HG03442 (cell line): ENCODE data around the gene PGP.

Source experiments
- ATAC-seq: cut with Tn5 transposase; IDR thresholded peaks from one replicate; pipeline ENCODE4 v1.9.1; 2021; ENCODE audit warnings: mild to moderate bottlenecking, moderate library complexity; ENCODE audit not compliant: unreplicated experiment

Gene PGP

DNA sequence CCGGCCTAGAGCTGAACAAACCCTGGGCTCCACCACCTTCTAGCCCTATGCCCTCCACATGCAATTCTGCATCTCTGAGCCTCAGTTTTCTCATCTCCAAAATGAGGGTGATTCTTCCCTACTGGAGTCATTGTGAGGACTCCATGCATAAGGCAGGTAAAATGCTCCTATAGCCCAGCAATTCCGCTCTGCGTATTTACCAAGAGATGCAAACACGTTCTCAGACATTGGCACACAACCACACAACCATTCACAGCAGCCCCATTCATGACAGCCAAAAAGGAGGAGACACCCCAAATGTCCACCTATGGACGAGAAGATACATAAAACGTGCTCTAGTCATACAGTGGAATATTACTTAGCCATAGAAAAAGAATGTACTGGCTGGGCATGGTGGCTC is 14.3 kb downstream of the PGP start:
- no peak for ATAC-seq

DNA sequence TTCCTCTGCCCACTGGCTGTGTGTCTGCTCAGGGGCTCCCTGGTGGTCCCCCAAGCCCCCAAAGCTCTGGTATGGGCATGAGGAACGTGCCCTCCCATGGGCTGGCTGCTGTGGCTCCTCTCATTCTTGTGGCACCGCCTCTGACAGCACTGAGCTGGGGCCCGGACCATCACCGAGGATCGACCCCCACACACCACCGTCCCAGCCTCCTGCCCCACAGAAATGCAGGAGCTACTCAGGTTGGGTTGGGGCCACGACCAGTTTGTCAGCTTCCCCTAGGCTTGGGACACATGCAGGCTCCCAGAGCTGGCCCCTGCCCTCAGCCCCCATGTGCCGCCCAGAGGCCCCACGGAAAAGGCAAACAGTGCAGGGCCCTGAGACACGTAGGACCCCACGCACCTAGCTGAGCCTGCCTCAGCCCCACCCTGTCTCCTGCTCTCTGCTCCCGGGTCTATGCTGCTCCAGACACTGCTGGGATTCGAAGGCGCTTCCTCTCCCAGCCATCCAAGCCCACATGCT is 15.0 kb downstream of the PGP start:
- no peak for ATAC-seq

DNA sequence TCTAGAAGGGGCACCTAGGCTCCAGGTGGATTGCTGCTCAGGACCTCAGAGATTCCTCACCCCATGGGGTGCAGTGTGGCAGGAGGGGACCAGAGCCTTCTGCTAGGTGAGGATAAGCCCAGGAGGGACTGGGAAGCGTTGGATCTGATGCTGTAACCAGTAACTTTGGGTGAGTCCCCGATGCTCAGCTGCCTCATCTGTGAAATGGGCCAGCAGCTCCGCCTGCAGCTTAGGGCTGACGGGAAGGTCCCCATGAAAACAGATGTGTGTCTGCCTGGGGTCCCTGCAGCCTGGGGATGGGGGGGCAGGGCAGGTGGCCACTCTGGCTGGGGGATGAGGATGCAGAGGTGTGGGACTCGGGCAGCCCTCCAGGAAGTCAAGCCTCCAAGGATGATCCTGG is 15.5 kb downstream of the PGP start:
- ATAC-seq: no peak

DNA sequence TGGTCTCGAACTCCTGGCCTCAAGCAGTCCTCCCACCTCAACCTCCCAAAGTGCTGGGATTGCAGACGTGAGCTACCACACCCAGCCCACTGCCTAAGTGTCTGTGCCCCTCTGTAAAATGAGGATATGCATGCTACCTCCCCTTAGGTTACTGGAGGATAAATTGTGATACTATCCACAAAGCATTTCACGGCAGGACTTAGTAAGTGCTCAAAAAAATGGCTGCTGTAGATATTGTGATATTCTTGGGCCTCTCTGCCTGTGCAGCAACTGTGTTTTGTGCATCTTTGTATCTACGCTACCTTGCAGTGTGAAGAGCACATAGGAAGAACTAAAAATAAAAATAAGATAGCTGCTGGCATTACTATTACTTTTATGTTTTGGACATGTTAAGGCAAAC is 16.4 kb downstream of the PGP start:
- ATAC-seq: no peak

DNA sequence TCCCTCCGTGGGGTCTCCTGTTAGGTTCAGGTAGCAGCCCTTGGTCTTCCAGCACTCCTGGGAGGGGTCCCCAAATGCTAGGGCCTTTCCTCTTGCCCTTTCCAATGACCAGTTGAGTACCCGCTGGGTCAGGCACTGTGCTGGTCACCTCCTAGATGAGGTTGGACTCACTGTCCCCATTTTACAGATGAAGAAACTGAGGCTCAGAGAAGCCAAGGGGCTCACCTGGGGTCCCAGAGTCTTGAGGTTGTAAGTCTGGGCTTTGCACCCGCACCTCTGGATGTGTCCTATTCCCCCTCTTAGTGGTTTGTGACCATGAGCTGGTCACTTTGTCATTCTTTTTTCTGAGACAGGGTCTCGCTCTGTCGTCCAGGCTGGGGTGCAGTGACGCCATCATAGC is 16.9 kb downstream of the PGP start:
- no peak for ATAC-seq

DNA sequence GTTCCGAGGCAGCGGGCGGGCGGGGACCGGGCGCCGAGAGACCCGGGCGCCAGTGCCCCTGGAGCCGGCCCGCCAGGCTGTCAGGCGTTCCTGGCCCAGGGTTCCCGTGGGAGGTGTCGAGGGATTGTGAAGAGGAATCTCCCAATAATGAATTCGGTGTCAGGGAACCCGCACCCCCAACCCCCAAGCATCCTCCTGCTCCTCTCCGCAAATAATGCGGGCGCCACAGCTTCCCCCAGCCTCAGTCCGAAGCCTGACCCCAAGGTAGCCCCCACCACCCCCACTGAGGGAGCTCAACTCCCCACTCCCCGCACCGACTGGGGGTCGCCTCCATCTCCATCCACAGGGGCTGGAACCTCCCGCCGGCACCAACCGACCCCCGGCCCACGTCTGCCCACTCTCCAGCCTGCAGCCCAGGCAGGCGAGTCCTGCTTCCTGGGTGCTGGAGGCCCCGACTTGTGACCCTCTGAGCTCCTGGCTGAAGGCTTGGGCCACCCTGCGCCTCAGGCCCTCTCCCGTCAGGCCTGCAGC is 17.6 kb downstream of the PGP start:
- ATAC-seq: no peak

DNA sequence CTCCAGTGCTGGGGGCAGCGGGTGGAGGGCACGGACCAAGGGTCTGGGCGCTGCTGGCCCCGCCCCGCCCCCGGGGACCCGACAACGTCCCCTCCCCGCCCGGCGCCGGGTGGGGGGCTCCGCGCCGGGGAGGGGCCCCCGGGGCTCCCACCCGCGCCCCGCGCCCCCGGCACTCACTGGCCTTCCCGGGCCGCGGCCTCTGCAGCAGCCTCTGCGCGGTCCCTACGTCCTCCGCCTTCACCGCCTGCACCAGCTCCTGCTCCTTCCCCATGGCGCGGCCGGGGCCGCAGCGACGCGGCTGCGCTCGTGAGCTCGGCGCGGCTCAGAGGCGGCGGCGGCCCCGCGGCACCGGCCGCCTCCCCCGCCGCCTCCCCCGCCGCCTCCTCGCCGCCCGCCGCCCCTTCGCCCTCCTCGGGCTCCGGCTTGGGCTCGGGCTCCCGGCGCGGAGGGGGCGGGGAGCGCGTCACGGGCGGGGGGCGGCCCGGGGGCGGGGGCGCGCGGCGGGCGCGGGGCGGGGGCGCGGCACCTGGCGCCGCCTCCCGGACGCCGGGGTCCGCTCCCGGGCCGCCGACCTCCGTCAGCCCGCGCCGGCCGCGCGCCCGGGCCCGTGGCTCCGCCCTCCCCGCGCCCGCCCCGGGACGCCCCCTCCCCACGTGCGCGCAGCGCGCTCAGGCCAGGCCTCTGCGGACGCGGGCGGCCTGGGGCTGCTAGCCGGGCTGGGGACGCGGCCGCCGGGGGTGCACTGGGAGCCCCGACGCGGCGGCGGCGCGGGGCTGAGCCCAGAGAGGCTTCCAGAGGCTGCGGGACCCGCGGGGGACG is 18.3 kb downstream of the PGP start, which contains the start of gene CASKIN1:
TSS of gene CASKIN1 (minus strand) at position 444 of the 819 bp plus-strand sequence. CDS start at position 271, 173 bp downstream.
- ATAC-seq: no peak

DNA sequence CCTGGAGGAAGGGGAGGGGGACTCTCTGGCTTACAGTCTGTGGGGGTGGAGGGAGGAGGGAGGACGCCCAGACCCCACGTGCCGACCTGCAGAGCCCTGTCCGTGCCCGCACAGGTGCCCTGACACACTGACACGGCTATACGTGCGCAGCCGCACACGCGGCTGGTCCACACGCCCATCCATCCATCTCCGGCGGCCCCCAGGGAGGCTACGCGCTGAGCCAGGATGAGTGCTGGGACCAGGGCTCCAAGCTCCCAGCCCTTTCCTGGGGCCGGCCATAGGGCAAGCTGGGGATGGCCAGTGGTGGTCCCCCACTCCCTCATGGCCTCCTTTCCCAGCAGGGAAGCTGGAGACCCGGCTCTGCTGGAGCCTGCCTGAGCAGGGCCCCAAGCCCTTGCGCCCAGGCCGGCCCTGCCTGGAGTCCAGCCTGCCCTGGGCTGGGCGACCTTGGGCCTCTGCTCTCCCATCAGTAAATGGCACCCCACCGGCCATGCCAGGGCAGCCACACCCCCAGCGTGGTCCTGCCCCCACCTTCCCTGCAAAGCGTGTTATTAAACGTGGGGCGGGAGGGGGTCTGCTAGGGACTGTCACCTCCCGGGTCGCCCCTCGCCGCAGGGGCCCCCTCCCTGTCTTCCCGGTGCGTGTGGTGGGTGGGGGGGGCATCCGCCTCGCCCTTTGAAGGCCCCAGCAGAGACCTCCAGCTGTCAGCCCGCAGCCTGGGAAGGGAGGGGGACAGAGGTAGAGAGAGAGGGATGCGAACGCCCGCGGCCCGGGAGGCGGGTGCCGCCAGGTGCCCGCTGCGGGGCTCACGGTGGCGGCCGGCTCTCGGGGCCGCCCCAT is 19.1 kb downstream of the PGP start:
- ATAC-seq: no peak

DNA sequence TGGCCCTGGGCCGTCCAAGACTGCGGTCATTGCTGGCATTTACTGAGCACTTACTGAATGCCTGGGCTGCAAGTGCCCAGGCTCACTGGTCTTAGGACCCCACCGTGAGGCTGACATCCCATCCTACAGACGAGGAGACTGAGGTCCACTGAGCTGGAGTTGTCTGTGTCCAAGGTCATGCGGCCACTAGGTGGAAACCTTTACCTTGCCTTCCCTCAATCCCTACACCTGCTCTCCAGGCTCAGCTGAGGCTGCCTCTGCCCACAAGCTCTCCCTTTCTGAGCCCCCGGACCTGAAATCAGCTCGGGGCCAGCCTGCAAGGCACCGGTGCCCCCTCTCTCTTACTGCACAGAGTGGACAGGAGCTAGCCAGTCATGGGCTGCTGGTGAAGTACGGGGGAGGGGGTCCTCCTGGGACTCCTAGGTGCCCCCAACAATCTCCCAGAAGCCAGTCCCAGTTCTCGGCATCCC is 19.8 kb downstream of the PGP start:
- no peak for ATAC-seq

DNA sequence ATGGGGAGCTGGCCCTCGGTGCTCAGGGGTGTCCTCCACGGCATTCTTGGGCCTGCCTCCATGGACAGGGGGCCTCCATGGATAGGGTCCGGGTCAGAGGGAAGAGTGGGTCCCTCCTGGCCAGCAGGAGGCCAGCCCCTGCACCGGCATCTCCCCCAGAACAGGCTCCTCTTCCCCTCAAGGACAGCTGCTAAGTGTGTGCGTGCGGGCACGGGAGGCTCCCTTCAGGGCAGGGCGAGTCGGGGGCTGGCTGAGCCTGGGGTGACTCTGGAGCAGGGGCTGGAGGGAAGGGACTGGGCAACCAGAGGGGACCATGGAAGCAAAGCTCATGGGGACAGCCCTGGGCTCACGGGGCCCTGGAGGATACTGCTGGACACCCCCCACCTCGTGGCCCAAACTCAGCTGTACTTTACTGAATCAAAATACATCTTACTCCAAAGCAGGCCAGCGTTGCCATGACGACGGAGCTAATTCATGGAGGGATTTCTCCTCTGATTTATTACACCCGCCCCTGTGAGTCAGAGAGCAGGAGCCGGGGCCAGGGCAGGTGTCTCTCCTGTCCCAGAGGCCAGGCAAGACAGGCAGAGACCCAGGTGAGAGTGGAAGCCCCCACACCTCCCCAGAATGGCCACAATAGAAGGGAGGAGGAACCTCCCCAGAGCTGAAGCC is 20.3 kb downstream of the PGP start:
- ATAC-seq: no peak

DNA sequence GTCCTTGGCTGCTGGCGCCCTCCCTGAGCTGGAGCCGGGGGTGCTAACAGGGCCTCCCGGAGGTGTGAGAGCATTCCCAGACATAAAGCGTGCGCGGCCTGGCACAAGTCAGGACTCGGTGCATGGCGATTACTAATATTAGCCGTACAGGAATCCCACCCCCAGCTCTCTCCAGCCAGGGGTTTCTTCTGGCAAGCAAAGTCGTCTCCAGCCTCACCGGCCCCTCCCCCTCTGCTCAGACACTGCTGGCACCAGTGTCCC is 23.3 kb downstream of the PGP start:
- ATAC-seq: no peak

DNA sequence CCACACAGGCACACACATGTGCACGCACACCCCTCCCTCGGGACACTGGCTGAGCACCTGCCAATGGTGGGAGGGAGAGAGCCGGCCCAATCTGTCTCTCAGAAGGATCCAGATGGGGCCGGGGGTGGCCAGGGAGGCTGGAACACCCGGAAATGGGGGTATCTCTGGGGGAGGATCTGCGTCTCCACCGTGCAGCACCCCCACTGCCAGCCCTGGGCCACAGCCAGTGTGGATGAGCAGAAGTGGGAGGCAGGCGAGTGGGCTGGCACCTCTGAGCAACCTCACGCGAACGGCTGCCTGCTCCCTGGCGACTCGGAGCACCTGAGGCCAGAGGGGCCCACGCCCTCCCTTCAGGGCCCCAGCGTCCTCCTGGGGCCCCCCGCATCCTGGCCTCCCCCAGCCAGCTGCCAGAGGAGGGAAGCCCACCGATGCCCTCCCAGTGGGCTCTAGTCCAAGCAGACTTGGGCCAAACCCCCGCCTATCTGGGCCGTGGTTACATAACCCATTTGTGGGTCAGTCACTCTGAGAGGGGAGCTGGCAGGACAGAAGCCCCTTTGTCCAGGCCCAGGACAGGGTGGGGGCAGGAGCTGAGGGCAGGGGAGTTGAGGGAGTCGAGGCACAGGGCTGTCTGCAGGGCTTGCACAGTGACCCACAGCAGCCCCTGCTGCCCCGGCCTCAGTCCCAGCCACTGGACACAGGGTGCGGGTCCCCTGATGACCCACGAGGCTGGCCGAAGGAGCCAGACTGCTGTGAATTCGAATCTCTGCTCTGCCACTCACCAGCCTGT is 23.8 kb downstream of the PGP start:
- ATAC-seq: no peak

DNA sequence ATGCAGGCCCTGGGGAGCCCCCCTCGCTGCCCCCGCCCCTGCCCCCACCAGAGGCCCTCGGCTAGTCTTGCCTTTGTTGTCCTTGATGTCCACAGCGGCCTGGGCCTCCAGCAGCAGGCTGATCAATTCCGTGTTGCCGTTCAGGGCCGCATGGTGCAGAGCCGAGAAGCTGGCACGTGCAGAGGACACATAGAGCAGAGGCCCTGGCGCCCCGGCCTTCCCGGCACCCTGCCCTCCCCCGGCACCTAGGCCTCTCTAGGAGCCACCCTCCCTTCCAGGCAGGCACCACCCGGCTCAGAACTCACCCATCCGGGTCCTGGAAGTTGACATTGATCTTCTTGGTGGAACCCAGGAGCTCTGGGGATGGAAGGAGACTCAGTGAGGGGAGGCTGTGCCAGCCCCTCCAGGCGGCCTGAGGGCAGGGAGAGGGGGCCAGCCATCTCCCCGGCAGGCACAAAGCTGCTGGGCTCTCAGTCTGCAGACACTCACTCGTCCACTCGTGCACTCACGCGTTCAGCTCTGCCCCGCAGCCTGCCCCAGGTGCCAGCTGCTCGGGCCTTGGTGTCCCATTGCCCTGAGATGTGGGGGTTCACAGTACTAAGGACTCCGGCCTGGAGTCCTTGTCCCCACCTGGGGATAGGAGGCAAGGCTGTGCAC is 24.5 kb downstream of the PGP start:
- ATAC-seq: no peak

DNA sequence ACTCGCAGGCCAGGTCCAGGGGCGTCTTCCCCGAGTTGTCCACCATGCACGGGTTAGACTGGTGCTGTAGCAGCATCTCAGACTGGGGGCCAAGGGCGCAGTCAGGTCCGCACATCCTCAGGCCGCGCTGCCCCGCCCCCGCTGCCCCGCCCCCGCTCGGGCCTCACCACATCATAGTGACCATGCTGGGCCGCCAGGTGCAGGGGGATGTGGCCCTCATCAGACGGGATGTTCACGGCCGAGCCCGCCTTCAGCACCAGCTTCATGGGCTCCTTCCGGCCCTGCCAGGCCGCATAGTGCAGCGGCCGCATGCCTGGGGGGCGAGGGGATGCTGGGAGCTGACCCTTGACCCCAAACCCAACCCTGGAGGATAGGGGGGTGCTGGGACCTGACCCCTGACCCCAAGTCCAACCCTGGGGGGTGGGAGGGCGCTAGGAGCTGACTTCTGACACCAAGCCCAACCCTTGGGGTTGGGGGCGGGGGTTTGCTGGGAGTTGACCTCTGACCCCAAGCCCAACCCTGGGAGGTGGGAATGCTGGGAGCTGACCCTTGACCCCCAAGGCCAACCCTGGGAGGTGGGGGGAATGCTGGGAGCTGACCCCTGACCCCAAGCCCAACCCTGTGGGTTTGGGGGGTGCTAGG is 25.3 kb downstream of the PGP start:
- ATAC-seq: no peak

DNA sequence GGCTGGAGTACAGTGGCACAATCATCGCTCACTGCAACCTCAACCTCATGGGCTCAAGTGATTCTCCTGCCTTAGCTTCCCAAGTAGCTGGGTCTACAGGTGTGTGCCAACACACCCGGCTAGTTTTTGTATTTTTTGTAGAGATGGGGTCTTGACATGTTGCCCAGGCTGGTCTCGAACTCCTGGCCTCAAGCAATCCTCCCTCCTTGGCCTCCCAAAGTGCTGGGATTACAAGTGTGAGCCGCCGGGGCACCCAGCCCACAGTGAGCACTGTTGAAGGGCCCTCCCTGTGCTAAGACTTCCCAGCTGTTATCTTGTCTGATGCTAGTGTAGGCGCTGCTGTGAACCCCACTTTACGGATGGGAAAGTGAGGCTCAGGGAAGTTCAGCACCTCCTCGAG is 26.2 kb downstream of the PGP start:
- ATAC-seq: no peak

DNA sequence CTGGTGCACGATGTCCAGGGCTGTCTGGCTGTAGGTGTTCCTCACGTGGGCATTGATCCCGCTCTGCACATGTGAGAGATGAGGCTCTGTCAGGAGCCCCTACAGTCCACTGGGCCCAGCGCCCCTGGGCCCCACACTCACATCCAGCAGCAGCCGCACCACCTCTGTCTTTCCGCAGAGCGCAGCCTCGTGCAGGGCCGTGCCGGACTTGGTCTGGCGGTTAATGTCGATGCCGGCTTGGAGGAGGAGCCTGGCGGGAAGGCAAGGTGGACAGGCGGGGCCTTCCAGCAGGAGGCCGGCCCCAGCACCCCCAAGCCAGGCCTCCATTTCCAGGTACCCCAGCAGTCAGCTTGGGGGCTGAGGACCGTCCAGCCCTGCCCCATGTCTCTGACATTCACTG is 27.4 kb downstream of the PGP start:
- ATAC-seq: no peak

DNA sequence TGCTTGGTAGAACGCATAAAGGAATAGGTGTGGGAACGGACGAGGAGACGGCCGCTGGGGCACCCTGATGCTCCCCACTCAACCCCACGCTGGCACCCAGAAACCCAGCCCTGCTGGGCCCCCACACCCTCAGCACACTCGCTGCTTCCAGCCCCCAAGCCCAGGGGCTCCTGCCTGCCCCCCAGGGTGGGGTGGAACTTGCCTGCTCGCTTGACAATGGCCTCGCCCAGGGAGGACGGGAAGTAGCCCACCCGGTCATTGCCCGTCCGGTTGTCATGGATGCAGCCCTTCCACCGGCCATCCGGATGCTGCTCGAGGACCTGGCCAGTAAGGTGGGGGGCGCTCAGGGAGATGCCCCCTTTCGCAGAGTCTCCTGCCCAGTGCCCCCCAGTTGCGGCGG is 28.1 kb downstream of the PGP start:
- no peak for ATAC-seq

DNA sequence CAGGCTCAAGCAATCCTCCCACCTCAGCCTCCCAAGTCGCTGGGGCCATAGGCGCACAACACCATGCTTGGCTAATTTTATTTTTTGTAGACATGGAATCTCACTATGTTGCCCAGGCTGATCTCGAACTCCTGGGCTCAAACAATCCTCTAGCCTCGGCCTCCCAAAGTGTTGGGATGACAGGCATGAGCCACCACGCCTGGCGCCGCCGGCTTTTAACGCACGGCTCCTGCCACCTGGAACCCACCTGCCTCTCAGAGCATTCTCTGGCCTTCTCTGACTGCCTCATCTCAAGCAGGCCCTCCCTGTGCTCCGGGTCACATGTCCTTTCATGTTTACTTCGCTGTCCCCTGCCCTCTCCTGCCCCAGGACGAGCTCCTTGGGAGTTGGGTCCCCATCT is 28.6 kb downstream of the PGP start:
- no peak for ATAC-seq

DNA sequence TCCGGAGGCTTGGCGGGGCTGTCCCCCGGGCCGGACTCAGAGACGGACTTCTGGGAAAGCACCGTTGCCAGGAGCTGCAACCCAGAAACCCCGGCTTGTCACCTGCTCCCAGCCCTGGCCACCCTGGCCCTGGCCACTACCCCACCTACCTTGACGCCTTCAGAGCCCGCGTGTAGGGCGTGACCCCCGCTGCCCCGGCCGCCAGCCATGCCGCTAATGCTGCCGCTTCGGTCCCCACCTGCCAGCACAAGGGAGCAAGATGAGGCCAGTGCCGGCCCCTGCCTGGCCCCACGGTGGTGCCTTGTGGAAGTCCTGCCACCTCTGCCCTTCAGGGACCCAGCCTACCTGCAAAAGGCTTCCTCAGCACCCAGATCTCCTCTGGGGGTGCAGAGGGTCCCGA is 29.7 kb downstream of the PGP start:
- no peak for ATAC-seq

DNA sequence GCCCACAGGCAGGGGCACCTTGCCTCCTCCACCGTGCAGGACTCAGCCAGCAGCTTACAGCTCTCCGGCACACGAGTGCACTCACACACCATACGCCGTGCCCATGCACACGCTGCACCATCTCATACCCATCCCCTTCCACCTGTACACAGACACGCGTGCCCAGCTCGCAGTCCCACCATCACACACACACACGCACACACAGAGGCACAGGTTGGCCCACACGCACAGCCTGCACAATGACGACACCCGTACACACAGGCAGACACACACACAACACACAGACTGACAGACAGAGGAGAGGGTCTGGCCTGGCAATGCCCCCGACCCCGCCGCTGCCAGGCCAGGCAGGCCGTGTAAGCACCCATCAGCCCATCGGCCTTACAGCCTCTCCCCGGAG is 30.3 kb downstream of the PGP start:
- ATAC-seq: no peak
